HG03103 (cell line): Measurements from ENCODE around the gene VEZT.
"Not testable (repeated sequence)": the region's sequence is repeated elsewhere in the genome, so short reads cannot be mapped to it uniquely, and the experiment has no call there.

Experiments used
- ATAC-seq: cut with Tn5 transposase; IDR thresholded peaks from one replicate; pipeline ENCODE4 v1.9.1; 2021; ENCODE audit warnings: low read depth; ENCODE audit not compliant: unreplicated experiment

Gene VEZT

DNA sequence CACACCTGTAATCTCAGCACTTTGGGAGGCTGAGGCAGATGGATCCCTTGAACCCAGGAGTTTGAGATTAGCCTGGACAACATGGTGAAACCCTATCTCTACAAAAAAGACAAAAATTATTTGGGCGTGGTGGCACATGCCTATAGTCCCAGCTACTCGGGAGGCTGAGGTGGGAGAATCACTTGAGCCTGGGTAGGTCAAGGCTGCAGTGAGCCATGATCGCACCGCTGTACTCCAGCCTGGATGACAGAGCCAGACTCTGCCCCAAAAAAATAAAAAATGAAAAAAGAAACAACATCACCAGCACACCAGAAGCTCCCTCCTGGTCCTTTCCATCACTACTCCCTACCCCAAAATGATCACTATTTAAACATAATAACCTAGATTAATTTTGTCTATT is 2.6 kb downstream of the VEZT start:
- no peak for ATAC-seq

DNA sequence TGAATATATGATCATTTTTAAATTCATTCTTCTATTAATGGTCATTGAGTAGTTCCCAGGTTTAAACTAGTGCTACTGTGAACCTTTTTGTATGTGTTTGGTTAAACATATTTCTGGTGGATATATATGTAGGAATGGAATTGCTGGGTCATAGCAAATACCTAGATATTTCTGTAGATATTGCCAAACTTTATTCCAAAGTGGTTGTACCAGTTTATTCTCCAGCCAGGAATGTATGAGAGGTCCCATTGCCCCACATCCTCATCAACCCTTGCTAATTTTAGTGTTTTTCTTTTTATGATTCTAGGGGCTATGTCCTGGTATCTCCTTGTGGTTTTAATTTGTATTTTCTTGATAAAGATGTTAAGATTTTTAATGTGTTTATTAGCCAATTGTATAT is 3.1 kb downstream of the VEZT start:
- no peak for ATAC-seq

DNA sequence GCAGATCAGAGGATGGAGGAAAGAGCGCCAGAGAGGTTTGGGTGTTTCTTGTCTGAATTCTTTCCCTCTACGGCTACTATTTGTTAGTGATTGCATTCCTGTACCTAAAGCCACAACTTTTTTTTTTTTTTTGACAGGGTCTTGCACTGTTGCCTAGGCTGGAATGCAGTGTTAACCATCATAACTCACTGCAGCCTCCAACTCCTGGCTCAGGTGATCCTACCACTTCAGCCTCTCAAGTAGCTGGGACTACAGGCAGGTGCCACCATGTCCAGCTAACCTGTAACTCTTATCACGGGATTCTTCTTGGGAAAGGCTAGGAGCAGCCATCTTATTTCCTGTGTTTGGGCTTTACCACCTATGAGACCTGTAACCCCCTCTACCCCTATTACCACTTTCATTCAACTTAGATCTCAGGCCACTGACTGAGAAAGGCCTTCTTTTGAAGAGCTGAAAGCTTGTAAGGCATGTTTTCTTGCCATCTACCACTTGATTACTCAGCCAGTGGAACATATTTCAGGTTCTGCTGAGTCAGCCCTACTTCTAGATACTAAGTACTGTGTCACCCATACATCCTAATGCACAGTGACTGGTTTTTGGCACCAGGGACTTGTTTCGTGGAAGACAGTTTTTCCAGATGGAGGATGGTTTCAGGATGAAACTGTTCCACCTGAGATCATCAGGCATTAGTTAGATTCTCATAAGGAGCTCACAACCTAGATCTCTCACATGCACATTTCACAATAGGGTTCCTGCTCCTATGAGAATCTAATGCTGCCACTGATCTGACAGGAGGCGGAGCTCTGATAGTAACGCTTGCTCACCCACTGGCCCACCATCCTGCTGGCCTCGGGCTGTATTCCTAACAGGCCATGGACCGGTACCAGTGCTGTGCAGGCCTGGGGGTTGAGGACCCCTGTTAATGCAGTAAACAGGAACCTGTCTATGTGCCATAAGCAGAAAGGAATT is 6.9 kb downstream of the VEZT start:
- ATAC-seq, result no peak

DNA sequence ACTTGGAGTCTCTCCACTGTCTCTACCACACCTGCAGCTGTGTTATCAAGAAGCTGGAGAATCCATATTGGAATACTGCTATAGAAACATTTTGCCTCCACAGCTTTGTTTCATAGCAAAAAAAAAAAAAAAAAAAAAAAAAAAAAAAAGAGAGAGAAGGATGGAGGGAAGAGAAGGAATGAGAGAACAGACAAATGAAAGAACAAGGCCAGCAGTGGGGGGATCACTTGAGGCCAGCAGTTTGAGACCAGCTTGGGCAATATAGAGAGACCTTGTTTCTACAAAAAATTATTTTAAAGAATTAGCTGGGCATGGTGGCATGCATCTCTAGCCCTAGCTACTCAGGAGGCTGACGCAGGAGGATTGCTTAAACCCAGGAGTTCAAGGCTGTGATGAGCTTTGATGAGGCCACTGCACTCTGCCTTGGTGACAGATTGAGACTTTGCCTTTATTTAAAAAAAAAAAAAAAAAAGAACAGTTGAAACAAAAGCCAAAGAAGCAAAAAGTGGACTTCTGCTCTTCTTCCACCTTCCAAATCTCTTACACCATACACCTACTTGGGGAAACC is 8.1 kb downstream of the VEZT start:
- no peak for ATAC-seq

DNA sequence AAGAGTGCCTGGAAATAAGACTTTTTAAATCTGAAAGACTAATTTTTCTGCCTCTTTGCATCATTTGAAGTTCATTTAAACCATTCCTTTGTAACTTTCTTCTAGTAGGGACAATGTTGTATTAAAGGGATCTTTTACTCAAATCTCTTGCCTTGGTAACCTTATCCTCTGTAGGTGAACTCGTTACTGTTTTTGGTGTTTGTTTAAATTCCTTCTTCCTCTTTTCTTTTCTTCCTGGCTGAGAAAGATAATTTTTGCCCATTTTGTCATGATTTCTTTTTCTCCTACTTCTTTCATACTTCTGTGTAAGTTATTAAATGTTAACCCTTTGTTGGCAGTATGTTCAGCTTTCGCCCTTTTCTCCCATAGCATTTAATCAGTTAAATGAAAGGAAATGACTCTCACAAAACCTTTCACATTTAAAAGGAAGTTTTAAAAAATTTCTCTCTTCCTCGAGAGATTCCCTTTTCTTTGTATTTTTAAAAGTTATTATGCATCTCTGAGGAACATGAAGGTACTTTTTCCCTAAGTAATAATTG is 10.3 kb downstream of the VEZT start:
- no peak for ATAC-seq

DNA sequence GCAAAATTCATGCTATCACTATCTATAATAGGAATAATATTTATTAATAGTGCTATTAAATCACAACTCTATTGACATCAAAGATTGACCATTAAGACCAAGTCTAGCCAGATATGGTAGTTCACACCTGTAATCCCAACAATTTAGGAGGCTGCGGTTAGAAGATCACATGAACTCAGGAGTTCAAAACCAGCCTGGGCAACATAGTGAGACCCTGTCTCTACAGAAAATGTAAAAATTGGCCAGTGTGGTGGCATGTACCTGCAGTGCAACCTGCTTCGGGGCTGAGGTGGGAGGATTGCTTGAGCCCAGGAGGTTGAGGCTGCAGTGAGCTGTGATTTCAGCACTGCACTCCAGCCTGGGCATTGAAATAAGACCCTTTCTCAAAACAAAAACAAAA is 11.0 kb downstream of the VEZT start:
- ATAC-seq, result no peak

DNA sequence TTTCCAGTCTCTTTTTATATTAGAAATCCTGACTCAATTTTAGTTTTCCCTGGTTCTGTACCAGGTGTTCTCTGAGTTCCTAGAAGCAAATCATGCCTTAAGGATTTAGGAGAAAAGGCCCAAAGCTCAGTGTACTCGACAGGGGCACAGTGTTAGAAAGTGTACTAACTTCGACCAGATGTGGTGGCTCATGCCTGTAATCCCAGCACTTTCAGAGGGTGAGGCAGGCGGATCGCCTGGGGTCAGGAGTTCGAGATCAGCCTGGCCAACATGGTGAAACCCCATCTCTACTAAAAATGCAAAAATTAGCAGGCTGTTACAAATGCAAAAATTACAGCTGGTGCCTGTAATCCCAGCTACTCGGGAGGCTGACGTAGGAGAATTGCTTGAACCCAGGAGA is 12.0 kb downstream of the VEZT start:
- ATAC-seq, result no peak

DNA sequence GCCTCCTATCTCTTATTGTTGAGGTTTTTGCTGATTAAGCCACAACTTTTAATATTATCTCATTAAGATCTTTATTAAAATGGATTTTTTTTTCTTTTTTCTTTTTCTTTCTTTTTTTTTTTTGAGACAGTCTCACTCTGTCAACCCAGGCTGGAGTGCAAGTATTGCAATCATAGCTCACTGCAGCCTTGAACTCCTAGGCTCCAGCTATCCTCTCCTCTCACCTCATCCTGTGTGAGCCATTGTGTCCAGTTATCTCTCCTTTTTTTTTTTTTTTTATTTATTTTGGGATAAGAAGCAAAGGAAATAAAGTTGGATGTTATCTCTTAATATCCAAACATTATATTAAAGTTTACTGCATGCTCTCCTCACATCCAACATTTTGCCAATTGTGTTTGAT is 12.7 kb downstream of the VEZT start:
- no peak for ATAC-seq

DNA sequence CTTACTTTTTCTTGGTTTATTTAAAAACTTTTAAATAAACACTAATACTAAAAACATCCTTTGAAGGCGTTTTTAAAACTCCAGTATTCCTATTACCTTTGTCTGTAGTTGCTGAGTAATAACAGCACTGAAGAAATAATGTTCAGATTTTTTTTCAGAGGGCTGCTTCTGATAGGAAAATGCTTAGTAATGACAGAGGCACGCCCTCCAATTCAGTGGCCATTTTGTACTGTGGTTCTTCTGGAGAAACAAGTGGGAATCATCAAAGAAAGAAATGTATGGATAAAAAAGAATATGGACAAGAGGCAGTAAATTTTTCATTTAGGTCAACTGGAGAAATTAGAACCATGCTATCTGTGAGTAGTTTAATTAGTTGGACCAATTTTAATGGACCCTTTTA is 13.6 kb downstream of the VEZT start:
- ATAC-seq, result no peak

DNA sequence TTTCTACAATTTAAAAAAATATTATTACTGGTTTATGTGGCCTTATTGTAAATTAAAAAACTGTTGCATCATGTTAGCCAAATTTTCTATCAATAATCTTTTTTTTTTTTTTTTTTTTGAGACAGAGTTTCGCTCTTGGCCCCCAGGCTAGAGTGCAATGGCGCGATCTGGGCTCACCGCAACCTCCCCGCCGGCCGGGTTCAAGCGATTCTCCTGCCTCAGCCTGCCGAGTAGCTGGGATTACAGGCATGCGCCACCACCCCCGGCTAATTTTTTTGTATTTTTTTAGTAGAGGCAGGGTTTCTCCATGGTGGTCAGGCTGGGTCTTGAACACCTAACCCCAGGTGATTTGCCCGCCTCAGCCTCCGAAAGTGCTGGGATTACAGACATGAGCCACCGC is 16.6 kb downstream of the VEZT start:
- ATAC-seq, result not testable (repeated sequence)

DNA sequence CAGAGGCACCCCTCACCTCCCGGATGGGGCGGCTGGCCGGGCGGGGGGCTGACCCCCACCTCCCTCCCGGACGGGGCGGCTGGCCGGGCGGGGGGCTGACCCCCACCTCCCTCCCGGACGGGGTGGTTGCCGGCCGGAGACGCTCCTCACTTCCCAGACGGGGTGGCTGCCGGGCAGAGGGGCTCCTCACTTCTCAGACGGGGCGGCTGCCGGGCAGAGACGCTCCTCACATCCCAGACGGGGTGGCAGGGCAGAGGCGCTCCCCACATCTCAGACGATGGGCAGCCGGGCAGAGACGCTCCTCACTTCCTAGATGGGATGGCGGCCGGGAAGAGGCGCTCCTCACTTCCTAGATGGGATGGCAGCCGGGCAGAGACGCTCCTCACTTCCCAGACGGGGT is 18.0 kb downstream of the VEZT start:
- ATAC-seq, result not testable (repeated sequence)

DNA sequence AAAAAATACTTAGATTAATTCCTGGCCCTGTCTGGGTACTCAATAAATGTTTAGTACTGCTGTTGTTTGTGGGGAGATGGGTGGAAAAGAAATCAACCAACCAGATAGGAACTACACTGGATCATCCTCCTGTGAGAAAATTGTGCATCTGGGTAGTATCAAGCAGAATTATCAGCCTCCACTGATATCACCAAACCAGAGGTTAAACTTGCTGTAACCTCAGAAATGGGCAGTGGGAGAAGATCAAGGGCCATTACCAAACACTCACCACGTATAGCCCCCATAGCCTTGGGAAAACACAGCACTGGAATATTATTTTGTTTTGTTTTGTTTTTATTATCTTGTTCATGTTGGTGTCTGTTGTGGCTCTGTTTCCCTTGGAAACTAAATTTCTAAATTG is 19.7 kb downstream of the VEZT start:
- ATAC-seq, result no peak

DNA sequence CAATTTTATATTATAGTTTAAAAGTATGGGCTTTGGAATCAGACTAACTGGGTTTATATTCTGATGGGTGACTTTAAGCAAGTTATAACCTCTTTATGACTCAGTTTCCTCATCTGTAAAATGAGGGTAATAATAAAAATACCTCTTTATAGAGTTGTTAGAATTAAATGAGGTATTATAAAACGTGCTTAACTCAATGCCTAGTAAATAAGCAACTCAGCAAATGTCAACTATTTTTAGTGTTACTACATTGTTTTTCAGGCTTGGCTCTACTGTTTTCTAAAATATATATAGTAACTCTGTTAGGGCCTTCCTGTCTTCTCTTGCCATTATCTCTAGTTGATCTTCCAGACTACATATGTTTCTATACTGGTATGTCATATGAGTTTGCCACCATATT is 20.5 kb downstream of the VEZT start:
- no peak for ATAC-seq

DNA sequence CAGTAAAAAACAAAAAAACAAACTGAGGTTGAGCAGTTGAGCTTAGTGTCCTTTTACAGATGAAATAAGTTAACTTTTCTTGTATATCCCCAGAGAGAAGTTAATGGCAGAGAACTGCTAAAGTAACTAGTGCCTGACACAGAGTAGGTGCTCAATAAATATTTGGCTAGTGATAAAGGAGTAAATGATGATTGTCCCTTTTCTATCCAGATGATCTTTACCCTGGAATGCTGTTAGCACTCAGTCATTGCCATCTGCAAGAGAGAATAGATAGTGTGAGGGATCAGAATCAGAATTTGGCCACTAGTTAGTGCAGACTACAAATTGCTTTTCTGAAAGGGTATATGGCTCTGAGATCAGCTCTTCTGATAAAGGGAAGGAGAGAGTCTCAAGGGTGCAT is 21.6 kb downstream of the VEZT start:
- no peak for ATAC-seq

DNA sequence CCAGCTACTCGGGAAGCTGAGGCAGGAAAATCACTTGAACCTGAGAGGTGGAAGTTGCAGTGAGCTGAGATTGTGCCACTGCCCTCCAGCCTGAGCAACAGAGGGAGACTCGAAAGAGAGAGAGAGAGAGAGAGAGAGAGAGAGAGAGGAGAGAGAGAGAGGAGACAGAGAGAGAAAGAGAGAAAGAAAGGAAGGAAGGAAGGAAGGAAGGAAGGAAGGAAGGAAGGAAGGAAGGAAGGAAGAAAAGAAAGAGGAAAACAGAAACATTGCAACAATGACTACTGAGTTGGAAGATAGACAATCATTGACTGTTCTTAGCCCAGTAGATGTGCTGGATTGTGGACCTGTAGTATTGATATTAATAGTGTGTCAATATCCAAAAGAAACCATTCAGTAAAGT is 22.2 kb downstream of the VEZT start:
- not testable (repeated sequence) for ATAC-seq

DNA sequence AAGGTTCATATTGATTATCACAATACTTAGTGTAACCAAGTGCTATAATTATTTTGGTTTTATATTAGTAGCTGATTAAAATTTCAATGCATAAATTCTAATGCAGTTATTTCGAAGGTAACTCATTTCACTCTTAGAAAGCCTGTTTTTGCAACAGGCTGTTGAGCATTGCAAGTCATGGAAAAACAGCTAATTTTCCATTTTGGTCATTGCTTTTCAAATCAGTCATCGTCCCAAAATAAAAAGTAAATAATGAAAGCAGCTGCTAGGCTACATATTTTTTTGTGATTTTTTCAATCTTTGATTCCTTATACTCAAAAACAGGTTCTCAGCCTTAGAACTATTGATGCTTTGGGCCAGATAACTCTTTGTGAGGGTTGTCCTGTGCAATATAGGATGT is 22.9 kb downstream of the VEZT start:
- ATAC-seq, result no peak

DNA sequence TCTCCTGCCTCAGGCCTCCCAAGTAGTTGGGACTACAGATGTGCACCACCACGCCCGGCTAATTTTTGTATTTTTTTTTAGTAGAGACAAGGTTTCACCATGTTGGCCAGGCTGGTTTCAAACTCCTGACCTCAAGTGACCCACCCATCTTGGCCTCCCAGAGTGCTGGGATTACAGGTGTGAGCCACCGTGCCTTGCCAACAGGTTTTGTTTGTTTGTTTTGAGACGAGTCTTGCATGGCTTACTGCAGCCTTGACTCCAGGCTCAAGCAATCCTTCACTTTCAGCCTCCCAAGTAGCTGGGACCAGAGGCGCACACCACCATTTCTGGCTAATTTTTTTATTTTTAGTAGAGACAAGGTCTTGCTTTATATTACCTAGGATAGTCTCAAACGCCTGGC is 23.5 kb downstream of the VEZT start:
- ATAC-seq, result not testable (repeated sequence)

DNA sequence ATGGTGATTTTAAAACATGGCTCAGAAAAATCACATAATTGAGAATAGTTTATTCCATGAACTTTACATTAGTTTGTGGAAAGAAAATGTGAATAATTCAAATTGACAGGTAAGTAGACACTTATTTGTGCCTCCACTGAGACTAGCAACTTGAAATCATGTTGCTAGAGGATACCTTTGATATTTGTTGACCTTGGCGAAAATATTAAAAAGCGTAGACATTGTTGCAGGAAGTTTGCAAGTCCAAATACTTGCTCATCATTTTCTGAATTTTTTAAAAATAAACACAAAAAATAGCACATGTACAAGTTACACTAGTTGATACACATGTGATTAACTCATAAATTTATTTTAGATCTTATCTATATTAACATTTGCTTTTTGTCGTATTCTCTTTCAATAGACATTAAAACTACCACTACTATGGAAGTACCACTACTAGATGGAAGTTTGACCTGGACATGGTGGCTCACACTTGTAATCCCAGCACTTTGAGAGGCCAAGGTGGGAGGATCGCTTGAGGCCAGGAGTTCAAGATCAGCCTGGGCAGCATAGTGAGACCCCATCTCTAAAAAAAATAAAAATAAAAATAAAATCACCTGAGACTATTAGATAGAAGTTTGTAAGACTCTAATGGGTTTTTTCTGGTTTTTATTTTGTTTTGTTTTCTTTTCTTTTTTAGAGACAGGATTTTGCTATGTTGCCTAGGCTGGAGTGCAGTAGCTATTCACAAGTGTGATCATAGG is 24.3 kb downstream of the VEZT start:
- ATAC-seq, result no peak

DNA sequence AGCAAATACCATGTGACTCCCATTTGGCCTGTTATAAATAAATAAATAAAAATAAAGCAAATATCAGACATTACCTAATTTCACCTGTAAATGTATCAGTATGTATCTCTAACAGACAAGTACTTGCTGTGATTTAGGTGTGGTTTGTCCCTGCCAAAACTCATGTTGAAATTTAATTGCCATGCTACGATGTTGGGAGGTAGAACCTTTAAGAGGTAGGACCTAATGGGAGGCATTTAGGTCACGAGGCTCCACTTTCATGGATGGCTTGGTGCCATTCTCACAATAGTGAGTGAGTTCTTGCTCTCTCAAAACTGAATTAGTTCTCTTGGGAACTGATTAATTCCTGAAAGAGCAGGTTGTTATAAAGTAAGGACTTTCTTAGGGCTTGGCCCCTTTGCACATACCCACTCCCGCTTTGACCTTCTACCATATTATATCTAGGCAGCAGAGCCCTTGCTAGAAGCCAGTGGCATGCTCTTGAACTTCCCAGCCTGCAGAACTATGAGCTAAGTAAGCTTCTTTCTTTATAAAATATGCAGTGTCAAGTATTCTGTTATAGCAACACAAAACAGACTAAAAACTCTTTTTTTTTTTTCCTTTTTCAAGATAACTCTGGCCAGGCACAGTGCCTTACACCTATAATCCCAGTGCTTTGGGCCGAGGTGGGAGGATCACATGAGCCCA is 26.0 kb downstream of the VEZT start:
- ATAC-seq, result no peak

DNA sequence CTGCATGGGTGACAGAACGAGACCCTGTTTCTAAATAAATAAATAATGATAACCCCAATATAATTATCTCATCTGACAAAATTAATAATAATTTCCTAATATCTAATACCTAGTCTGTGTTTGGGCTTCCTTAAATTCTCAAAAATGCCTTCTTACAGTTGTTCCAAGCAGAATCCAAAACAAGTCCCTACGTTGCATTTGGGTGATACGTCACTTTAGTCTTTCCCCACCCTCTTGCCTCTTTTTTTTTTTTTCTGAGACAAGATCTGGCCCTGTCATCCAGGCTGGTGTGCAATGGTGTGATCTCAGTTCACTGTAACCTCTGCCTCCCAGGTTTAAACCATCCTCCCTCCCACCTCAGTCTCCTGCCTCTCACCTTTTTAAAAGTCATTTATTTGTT is 26.7 kb downstream of the VEZT start:
- no peak for ATAC-seq

DNA sequence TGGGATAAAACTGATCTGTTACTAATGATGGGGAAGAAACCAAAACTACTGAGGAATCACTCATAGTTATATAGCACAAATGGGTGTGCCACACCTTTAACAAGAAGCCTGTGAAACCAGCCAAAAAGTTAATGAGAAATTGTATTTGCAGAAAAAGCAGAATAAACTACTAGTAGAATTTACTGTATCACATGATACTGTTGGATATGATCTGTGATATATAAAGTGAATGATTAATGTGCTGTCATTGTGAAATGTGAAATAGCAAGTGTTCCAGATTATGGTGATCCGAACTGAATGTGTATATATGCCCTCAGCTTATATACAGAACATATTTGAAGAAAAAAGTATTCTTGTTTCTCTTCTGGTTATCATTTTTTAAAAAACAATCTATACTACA is 30.5 kb downstream of the VEZT start:
- no peak for ATAC-seq
